Activated T-helper 2 cell treated with anti-CD3 and anti-CD28 coated beads, Interferon-gamma antibody, Interleukin-2, Interleukin-4, amounts not matched to agents 10 μg/mL and 5 μg/mL and 100 μg/mL, durations not matched to agents 14 hours and 24 hours and 36 hours (primary cell): ENCODE data around the gene SNTB2. TPM values are rescaled to one million over a fixed set of nuclear protein-coding genes. Genes with fewer than 3 reads are reported as not detected.

Source experiments
- DNase-seq: peaks from one replicate; pipeline ENCODE4 v3.0.0; 2021; ENCODE audit warnings: low spot score
- H3K27ac Mint-ChIP-seq: one replicate; pipeline ENCODE4 v1.8.0; 2021; ENCODE audit warnings: mixed read lengths
- H3K27me3 Mint-ChIP-seq: one replicate; pipeline ENCODE4 v1.8.0; 2021; ENCODE audit warnings: low read depth, mixed read lengths
- H3K36me3 Mint-ChIP-seq: one replicate; pipeline ENCODE4 v1.8.0; 2021; ENCODE audit warnings: low read depth, mixed read lengths
- H3K4me1 Mint-ChIP-seq: one replicate; pipeline ENCODE4 v1.8.0; 2021; ENCODE audit warnings: low read depth, mixed read lengths
- H3K4me3 Mint-ChIP-seq: one replicate; pipeline ENCODE4 v1.8.0; 2021; ENCODE audit warnings: low read depth, mild to moderate bottlenecking, moderate library complexity, mixed read lengths
- H3K9me3 Mint-ChIP-seq: one replicate; pipeline ENCODE4 v1.8.0; 2021; ENCODE audit warnings: mixed read lengths
- intact Hi-C: fragments of 100-400 bp; cut with micrococcal nuclease; formaldehyde crosslinking; loops from one replicate; pipeline ENCODE4 v1.15.1; 2023
- total RNA-seq: library from RNA; stranded (reverse); gene quantifications from 2 replicates; pipeline ENCODE4 v1.2.3, GENCODE V29; 2022

The SNTB2 gene
- total RNA-seq, 1 donor from 2014 or later, result 30.4 TPM

GRCh38 chr16:69309316-69309715 is 122.4 kb downstream of the SNTB2 start:
- no peaks in the 10 kb centered on the region for H3K27me3 Mint-ChIP-seq
- H3K9me3 Mint-ChIP-seq, result no peaks in the 10 kb centered on the region
- no peak for DNase-seq
- no peak overlapping the region for H3K4me3 Mint-ChIP-seq
- intact Hi-C loops, result no loop called here
- H3K36me3 Mint-ChIP-seq, result peaks cover 30% of the 10 kb centered on the region
- peaks cover 17% of the 10 kb centered on the region for H3K4me1 Mint-ChIP-seq
- no peak overlapping the region for H3K27ac Mint-ChIP-seq

DNA sequence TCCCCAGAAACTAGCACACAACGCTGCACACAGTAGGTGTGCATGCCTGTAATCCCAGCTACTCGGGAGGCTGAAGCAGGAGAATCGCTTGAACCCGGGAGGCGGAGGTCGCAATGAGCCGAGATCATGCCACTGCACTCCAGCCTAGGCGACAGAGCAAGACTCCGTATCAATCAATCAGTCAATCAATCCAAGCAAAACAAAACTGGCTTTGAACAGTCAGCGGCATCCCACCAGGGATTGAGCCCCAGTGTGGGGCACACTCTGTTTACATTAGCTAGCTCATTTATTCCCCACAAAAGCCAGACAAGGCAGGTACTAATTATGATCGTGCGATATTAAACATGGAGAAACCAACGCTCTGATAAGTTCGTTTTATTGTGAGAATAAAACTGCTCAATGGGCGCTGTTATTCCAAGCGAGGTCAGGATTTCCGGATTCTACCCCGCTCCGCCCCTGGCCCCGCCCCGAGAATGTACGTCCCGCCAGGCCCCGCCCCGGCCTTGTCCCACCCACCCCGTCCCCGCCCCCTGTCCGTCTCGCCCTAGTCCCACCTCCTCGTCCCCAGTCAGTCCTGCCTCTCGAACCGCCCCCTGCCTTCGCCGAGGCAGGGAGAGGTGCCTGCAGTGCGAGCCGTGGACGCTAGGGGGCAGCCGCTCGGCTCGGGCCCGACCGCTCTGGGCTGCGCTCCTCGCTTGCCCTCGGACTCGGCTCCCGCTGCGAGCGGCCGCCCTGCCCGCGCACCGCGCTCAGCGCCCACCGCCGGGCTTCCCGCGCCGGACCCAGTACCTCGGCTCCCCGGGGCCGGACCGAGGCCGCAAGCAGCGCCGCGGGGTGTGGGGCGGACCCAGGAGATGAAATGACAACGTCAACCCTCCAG is 123.9 kb downstream of the SNTB2 start, which contains the start of gene VPS4A:
Gene VPS4A, plus strand, starts transcription at position 698 of the 880 bp plus-strand sequence. Its CDS starts 162 bp downstream, at position 860.
- H3K4me1 Mint-ChIP-seq, result peaks cover 17% of the 10 kb centered on the region
- peaks cover 40% of the 10 kb centered on the region for H3K36me3 Mint-ChIP-seq
- H3K27me3 Mint-ChIP-seq, result no peaks in the 10 kb centered on the region
- H3K9me3 Mint-ChIP-seq, result no peaks in the 10 kb centered on the region
- DNase-seq, result peak; percentile 97
- peak within 1 kb of the TSS; percentile 98 for H3K27ac Mint-ChIP-seq
- intact Hi-C loops, result loop anchor here (1.0 kb wide), 2 partner anchors 19 to 28 kb away; partner anchors contain the start of genes COG8, NIP7 and PDF
- H3K4me3 Mint-ChIP-seq, result peak within 1 kb of the TSS; percentile 100

DNA sequence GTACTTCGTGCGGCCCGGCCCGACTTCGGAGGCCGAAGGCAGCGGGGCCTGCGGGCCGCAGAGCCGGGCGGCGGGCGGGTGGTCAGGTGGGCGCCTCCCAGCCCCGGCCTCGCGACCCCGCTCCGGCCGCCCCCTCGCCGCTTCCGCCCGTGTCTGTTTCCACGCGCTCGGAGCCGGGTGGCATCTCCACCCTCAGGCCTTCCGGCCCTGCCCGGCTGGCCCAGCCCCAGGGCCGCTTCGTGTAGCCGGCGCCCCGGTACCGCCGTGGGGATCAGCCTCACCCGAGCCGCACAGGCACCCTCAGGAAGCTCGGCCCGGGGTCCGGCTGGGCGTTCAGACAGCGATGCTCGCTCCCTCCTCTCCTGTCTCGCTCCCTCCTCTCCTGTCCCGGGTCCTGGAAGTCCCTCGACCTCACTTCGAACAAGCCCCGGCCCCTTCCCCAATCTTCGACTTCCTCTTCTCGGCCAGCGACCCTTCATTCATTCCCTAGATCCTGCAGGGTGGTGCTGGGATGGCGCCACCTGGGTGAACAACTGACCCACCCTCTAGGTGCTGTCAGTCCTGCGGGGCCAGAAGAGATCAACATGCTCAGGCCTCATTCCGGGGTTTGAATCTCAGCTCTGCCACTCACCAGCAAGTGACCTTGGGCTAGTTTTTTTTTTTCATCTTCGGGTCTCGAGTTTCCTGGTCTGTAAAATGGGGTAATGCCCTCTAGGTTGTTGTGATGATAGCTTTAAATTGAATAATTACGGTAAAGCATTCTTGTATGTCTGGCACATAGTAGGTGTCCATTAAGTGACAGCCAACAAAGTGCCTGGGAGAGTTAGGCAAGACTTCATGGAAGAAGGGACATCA is 124.8 kb downstream of the SNTB2 start:
- Mint-ChIP-seq H3K9me3 (no peaks in the 10 kb centered on the region), H3K36me3 (peaks cover 46% of the 10 kb centered on the region), H3K4me3 (peak overlapping the region; percentile 100), H3K27ac (peak overlapping the region; percentile 98), H3K4me1 (peaks cover 17% of the 10 kb centered on the region), H3K27me3 (no peaks in the 10 kb centered on the region)
- intact Hi-C loops, result loop anchor here (1.0 kb wide), 2 partner anchors 19 to 28 kb away; partner anchors contain the start of genes COG8, NIP7 and PDF
- DNase-seq, result no peak

DNA sequence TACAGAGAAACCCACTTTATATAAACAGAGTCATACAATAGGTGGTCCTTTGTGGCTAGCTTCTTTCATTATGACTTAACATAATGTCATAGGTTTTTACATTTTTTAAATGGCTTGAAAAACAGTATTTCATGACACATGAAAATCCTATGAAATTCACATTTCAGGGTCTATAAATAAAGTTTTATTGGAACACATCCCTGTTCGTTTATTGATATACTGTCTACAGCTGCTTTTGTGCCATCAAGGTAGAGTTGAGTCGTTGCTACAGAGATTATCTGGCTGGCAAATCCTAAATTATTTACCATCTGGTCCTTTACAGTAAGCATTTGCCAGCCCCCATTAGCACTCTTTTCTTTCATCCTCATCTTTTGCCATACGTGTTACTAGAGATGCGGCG is 126.5 kb downstream of the SNTB2 start:
- H3K36me3 Mint-ChIP-seq, result peaks cover 52% of the 10 kb centered on the region
- H3K27me3 Mint-ChIP-seq, result no peaks in the 10 kb centered on the region
- DNase-seq, result no peak
- peaks cover 17% of the 10 kb centered on the region for H3K4me1 Mint-ChIP-seq
- intact Hi-C loops, result no loop called here
- no peaks in the 10 kb centered on the region for H3K9me3 Mint-ChIP-seq
- H3K4me3 Mint-ChIP-seq, result peak overlapping the region; percentile 61
- peak overlapping the region; percentile 45 for H3K27ac Mint-ChIP-seq

- Mint-ChIP-seq H3K4me1 (peaks cover 17% of the 10 kb centered on the region), H3K4me3 (no peak overlapping the region), H3K9me3 (no peaks in the 10 kb centered on the region), H3K27ac (no peak overlapping the region), H3K36me3 (peaks cover 61% of the 10 kb centered on the region), H3K27me3 (no peaks in the 10 kb centered on the region)
- intact Hi-C loops, result no loop called here
- DNase-seq, result no peak
Measured at GRCh38 chr16:69314534-69314933, 127.6 kb downstream of the SNTB2 start.

DNA sequence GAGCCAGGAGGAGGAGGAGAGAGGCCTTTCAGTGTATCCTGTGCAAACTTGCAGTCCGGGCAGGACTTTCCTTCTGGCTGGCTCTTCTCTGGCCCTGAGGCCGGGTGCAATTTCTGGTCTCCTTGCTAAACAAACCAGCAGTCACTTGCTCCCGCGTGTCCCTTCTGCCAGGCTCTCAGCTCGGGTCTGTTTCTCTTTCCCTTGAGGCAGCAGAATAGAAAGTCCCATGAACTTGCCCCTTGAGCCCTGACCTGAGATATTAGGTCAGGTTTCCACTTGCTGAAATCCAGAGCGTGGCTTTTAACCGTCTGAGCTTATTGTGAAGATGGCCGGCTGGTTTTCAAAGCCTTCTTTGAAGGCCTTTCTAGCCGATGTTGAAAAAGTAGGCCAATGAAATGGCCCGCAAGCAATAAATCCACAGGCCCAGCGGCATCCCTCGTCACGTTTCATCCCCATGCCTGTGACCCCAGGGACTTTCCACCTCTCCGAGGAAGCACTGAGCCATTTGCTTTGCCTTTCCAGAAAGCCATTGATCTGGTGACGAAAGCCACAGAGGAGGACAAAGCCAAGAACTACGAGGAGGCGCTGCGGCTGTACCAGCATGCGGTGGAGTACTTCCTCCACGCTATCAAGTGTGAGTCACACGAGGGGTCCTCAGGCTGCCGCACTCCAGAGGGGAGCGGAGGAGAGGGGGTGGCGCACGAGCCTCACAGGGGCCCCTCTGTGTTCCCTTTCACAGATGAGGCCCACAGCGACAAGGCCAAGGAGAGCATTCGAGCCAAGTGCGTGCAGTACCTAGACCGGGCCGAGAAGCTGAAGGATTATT is 128.7 kb downstream of the SNTB2 start:
- Mint-ChIP-seq H3K4me3 (no peak overlapping the region), H3K36me3 (peaks cover 63% of the 10 kb centered on the region), H3K27ac (no peak overlapping the region), H3K27me3 (no peaks in the 10 kb centered on the region), H3K9me3 (no peaks in the 10 kb centered on the region), H3K4me1 (peaks cover 15% of the 10 kb centered on the region)
- DNase-seq, result no peak
- intact Hi-C loops, result no loop called here

- intact Hi-C loops, result no loop called here
- no peak for DNase-seq
- H3K27me3 Mint-ChIP-seq, result no peaks in the 10 kb centered on the region
Measured at GRCh38 chr16:69316595-69317034, 129.7 kb downstream of the SNTB2 start.

DNA sequence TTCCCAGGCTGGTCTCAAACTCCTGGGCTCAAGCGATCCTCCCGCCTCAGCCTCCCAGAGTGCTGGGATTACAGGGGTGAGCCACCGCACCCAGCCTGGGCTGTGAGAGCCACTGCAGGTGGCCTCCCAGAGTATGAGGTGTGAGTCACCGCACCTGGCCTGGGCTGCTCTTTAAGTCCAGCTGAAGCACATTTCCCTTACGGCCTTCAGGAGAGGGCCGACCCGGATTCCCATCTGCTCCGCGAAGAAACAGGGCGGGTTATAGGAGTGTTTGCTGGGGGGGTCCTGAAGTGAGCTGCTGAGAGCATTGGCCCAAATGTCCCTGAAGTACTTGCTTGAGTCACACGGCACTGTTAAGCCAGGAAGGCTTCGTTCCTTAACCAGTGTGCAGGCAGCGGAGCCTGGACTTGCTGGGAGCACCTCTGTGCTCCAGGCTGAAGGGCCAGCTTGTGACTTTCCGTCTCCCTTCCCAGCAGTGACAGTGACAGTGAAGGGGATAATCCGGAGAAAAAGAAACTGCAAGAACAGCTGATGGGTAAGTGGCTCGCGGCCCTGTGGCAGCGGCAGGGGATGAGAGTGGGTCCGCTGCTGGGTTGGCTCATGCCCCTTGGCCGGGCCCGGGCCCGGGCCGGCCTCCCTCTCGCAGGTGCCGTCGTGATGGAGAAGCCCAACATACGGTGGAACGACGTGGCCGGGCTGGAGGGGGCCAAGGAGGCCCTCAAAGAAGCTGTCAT is 131.4 kb downstream of the SNTB2 start:
- Mint-ChIP-seq H3K4me1 (peaks cover 4% of the 10 kb centered on the region), H3K9me3 (no peaks in the 10 kb centered on the region), H3K36me3 (peaks cover 79% of the 10 kb centered on the region), H3K27me3 (no peaks in the 10 kb centered on the region), H3K4me3 (no peak overlapping the region), H3K27ac (no peak overlapping the region)
- no peak for DNase-seq
- intact Hi-C loops, result no loop called here

More at GRCh38 chr16:69316595-69317034, 129.7 kb downstream of the SNTB2 start:
- Mint-ChIP-seq H3K4me1 (peaks cover 13% of the 10 kb centered on the region), H3K9me3 (no peaks in the 10 kb centered on the region), H3K4me3 (no peak overlapping the region), H3K36me3 (peaks cover 71% of the 10 kb centered on the region), H3K27ac (no peak overlapping the region)

- no peak overlapping the region for H3K4me3 Mint-ChIP-seq
- no peak overlapping the region for H3K27ac Mint-ChIP-seq
- H3K4me1 Mint-ChIP-seq, result no peaks in the 10 kb centered on the region
- H3K36me3 Mint-ChIP-seq, result peaks cover 79% of the 10 kb centered on the region
- no peaks in the 10 kb centered on the region for H3K9me3 Mint-ChIP-seq
- intact Hi-C loops, result no loop called here
- no peak for DNase-seq
- no peaks in the 10 kb centered on the region for H3K27me3 Mint-ChIP-seq
Measured at GRCh38 chr16:69318911-69319289, 131.9 kb downstream of the SNTB2 start.

DNA sequence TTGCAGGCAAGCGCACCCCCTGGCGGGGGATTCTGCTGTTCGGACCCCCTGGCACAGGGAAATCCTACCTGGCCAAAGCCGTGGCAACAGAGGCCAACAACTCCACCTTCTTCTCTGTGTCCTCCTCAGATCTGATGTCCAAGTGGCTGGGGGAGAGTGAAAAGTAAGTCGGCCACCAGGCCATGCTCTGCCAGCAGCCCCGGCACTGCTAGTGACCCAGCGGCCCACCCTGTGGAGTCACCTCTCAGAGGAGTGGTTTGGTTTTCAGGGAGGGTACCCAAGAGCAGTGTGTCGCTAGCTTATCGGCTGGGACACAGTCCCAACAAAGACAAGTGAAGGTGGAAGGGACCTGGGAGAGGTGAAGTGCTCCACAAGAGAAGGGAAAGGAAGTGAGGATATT is 132.4 kb downstream of the SNTB2 start:
- H3K27ac Mint-ChIP-seq, result no peak overlapping the region
- no peaks in the 10 kb centered on the region for H3K9me3 Mint-ChIP-seq
- intact Hi-C loops, result no loop called here
- no peak for DNase-seq
- no peaks in the 10 kb centered on the region for H3K4me1 Mint-ChIP-seq
- no peak overlapping the region for H3K4me3 Mint-ChIP-seq
- H3K27me3 Mint-ChIP-seq, result no peaks in the 10 kb centered on the region
- H3K36me3 Mint-ChIP-seq, result peaks cover 80% of the 10 kb centered on the region

- Mint-ChIP-seq H3K27me3 (no peaks in the 10 kb centered on the region), H3K27ac (no peak overlapping the region), H3K36me3 (peaks cover 81% of the 10 kb centered on the region), H3K4me1 (no peaks in the 10 kb centered on the region), H3K4me3 (no peak overlapping the region), H3K9me3 (no peaks in the 10 kb centered on the region)
- intact Hi-C loops, result no loop called here
- no peak for DNase-seq
Measured at GRCh38 chr16:69319826-69320739, 133.1 kb downstream of the SNTB2 start.
